GM18870 (cell line): ENCODE data around the gene DENND1A.

Source experiments
- ATAC-seq: cut with Tn5 transposase; IDR thresholded peaks from one replicate; pipeline ENCODE4 v1.9.1; 2021; ENCODE audit warnings: moderate library complexity; ENCODE audit not compliant: unreplicated experiment

Gene DENND1A

GRCh38 chr9:123544007-123544827 lies 385.7 kb downstream of the DENND1A start:
- ATAC-seq = no peak

GRCh38 chr9:123543492-123543891 lies 386.4 kb downstream of the DENND1A start:
- no peak for ATAC-seq

GRCh38 chr9:123542435-123543225 lies 387.3 kb downstream of the DENND1A start:
- no peak for ATAC-seq

GRCh38 chr9:123541411-123541810 lies 388.5 kb downstream of the DENND1A start:
- no peak for ATAC-seq

- no peak for ATAC-seq
Observed at GRCh38 chr9:123540457-123540856, 389.5 kb downstream of the DENND1A start.

- no peak for ATAC-seq
Observed at GRCh38 chr9:123537809-123538208, 392.1 kb downstream of the DENND1A start.

- ATAC-seq = no peak
Observed at GRCh38 chr9:123536455-123536868, 393.5 kb downstream of the DENND1A start.

- ATAC-seq = no peak
Observed at GRCh38 chr9:123534336-123534735, 395.6 kb downstream of the DENND1A start.

GRCh38 chr9:123530244-123530643 lies 399.7 kb downstream of the DENND1A start:
- ATAC-seq = no peak

GRCh38 chr9:123528501-123528900 lies 401.4 kb downstream of the DENND1A start:
- ATAC-seq = no peak

GRCh38 chr9:123527981-123528380 lies 401.9 kb downstream of the DENND1A start:
- no peak for ATAC-seq

- no peak for ATAC-seq
Observed at GRCh38 chr9:123525957-123526356, 404.0 kb downstream of the DENND1A start.

- ATAC-seq = no peak
Observed at GRCh38 chr9:123525424-123525823, 404.5 kb downstream of the DENND1A start.

- ATAC-seq = no peak
Observed at GRCh38 chr9:123524866-123525265, 405.1 kb downstream of the DENND1A start.

- no peak for ATAC-seq
Observed at GRCh38 chr9:123523845-123524244, 406.1 kb downstream of the DENND1A start.

- ATAC-seq = no peak
Observed at GRCh38 chr9:123523001-123523400, 406.9 kb downstream of the DENND1A start.

- no peak for ATAC-seq
Observed at GRCh38 chr9:123522251-123522650, 407.7 kb downstream of the DENND1A start.

GRCh38 chr9:123518338-123518737 lies 411.6 kb downstream of the DENND1A start:
- no peak for ATAC-seq

- ATAC-seq = no peak
Observed at GRCh38 chr9:123517512-123517911, 412.4 kb downstream of the DENND1A start.

GRCh38 chr9:123514766-123515165 lies 415.2 kb downstream of the DENND1A start:
- no peak for ATAC-seq

GRCh38 chr9:123513554-123513953 lies 416.4 kb downstream of the DENND1A start:
- no peak for ATAC-seq
